ENCODE measurements around the gene DGKE. TPM values are rescaled to one million over a fixed set of nuclear protein-coding genes. Genes with fewer than 3 reads are reported as not detected.

DGKE gene
- total RNA-seq, result 4.0 and 5.0 TPM in 2 replicates

DNA sequence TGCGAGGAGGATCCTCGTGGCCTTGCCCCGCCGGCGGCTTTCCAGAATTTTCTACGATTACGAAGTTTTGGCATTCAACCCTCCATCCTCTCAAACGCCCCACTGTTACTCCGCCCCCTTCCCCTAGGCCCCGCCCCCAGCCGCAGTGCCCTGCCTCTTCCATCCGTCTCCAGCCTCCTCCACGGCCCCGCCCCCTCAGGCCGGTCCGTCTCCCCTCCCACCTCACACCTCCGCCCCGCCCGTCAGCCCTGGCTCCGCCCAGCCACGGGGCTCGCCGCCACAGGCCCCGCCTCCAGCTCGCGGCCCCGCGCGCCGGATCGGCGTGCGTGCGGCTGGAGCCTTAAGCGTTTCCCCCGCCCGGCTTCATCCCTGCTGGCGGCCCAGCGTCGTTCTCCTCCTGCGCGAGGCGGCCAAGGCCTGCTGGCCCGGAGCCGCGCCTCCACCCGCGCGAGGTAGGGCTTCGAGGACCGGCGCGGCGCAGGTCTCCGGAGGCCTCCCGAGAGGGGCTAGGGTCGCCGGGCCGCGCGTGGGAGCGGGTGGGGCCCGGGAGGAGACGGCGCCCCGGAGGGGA is at the start of gene DGKE, which contains the start of gene C17orf67:
TSS of gene DGKE (plus strand) at position 343 of the 571 bp plus-strand sequence. CDS start 645 bp downstream, outside the sequence.
TSS of gene C17orf67 (minus strand) at position 112 of the 571 bp plus-strand sequence. CDS start 18,110 bp downstream, outside the sequence.

DNA sequence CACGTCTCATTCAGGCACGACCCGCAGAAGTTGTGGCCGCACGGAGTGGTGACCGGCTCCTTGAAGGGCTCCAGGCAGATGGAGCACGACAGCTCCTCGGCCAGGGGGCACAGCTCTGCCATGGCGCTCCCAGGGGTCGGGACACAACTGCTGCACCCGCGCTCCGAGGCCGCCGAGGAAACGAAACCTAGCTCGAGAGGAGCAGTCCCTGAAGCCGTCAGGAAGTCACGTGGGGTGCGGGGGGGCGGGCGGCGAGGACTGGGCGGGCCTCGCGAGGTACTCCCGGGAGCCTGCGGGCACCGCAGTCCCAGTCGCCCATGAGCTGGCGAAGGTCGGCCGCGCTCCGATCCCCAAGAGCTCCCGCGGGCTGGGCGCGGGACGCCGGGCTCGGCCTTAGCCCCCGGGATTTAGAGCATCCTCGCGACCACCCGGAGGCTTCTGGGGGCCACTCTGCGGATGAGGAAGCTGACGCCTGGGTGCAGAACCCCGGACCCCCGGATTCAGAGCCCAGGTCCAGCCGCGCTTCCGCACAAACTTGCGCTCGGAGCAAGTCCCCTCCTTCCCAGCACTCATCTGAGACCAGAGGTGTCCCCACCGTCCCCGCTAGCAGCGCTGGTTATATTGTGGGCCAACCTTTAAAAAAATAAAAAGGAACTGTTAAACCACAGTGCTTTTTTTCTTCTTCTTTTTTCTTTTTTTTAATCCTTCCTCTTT is 80.1 kb downstream of the DGKE start, which contains the start of gene TRIM25:
TSS of gene TRIM25 (minus strand) at position 183 of the 714 bp plus-strand sequence. CDS start at position 122, 61 bp downstream.

Other genes starting within 250 kb of the DGKE start
- 0.13 TPM in 1 of 2 replicates, not detected in the other for gene NOG, start 240.5 kb upstream of the DGKE start, total RNA-seq
- gene C17orf67, start 231 bp upstream of the DGKE start, total RNA-seq, result 0.53 and 0.87 TPM in 2 replicates
- 19.6 and 24.5 TPM in 2 replicates for gene TRIM25, start 79.9 kb downstream of the DGKE start, total RNA-seq
- gene COIL, start 126.9 kb downstream of the DGKE start, total RNA-seq, result 11.1 and 11.9 TPM in 2 replicates
- 54.6 and 75.9 TPM in 2 replicates for gene SCPEP1, start 144.0 kb downstream of the DGKE start, total RNA-seq

All from aortic smooth muscle cell (primary cell).